HG03135 (cell line): ENCODE results near the gene ZNF92.
"Not testable (repeated sequence)": the region's sequence is repeated elsewhere in the genome, so short reads cannot be mapped to it uniquely, and the experiment has no call there.

Experiments
- ATAC-seq: cut with Tn5 transposase; IDR thresholded peaks from one replicate; pipeline ENCODE4 v1.9.1; 2021; ENCODE audit warnings: mild to moderate bottlenecking, moderate library complexity; ENCODE audit not compliant: unreplicated experiment

The ZNF92 gene

GRCh38 chr7:65423286-65423685, 49.6 kb downstream of the ZNF92 start:
- not testable (repeated sequence) for ATAC-seq

- ATAC-seq: no peak
Measured at GRCh38 chr7:65429642-65430343, 56.1 kb downstream of the ZNF92 start.

DNA sequence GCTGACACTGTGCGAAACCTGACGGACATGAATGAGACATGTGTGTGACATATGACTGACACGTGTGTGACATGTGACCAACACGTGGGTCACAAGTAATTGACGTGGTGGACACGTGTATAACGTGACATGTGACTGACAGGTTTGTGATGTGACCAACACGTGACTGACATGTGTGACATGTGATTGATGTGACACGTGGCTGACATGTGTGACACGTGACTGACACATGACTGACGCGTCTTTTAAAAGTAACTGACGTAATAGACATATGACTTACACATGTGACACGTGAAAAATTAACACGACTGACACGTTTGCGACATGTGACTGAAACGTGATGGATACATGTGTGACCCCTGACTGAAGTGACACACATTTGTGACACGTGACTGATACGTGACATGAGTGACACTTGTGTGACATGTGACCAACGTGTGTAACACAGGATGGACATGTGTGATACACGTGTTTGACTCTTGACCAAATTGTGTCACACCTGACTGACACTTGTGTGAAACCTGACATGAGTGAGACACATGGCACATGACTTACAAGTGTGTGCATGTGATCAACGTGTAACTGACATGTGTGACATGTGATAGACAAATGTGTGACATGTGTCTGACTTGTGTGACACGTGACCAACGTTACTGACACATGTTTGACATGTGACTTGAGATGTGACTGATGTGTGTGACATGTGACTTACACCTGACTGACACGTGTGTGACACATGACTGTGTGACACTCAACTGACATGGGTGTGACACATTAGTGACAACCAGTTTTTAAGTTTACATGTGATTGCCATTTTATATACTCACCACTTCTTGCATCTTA, 56.9 kb downstream of the ZNF92 start:
- no peak for ATAC-seq

GRCh38 chr7:65434307-65434706, 60.7 kb downstream of the ZNF92 start:
- no peak for ATAC-seq

DNA sequence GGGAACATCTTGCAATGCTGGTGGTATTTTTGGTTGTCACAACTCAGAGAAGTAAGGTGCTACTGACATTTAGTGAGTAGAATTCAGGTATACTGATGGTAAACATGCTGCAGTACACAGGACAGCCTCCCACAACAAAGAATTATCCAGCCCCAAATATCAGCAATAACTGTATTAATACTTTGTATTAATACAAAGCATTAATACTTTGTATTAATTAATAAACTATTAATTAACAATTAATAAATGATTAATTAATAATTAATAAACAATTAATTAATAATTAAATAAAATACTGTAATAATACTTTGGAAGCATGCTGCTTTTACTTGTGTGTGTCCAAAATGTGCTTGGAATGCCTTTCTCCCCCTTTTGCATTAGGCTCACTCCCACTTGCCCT, 62.5 kb downstream of the ZNF92 start:
- no peak for ATAC-seq

DNA sequence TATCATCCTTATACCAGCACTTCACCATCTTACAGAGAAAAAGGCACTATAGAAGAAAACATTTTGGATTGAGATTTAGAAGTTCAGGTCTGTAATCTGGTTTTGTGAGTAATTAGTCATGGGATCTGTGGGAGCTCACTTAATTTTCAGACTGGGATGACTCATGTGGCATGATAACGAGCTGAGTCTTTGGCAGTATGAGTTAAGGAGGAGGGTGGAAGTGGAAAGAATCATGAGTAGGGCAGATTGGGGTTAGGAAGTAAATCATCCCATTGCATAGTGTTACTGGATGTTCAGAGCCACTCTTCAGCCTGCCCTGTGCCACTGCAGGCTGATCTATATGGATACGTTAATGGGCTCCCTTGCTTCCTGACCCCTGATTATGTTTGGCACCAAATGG, 64.9 kb downstream of the ZNF92 start:
- no peak for ATAC-seq

DNA sequence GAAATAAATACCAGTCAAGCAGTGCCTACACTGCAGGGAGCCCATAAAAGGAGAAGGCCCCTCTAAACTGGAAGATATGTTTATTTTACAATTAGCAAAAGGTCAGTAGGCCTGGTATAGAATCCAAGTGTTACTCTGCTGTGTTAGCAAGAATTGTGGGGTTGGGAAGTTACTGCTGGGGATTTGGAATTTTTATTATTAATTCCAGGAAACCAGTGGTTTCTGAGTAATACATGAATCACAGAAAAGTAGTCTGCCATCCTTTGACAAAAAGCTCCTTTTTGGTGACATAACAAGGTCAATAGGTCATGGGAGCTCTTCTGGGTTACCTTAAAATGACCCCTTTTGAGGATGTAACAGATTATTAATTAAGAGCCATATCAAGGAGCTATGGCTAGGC, 67.4 kb downstream of the ZNF92 start:
- ATAC-seq: no peak

DNA sequence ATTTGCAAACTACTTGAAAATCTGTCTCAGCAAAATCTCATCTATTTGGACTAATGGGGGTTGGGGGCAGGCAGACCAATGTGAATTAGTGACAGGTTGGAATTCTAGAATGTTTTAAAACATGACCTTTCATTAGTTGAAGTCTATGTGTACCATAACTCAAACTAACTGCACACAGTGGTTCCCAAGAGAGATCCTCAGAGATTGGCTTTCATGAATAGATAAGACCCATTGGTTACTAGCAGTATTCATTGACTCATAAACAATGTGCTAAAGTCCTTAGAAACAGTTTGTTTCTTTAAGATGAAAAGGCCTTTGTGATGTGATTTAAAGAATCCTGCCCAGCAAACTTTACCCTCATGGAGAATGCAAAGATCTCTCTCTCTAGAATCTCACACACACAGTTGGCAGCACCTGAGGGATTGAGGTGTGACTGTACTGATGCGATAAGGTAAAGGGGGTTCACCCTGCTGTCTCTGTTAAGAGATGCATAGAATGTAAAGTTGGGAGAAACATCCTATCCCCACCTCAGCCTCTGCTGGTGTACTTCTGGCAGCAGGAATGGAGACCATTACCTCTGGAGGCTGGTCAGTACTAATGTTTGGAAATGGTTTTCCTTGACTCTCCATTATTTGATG, 70.7 kb downstream of the ZNF92 start:
- ATAC-seq: no peak

DNA sequence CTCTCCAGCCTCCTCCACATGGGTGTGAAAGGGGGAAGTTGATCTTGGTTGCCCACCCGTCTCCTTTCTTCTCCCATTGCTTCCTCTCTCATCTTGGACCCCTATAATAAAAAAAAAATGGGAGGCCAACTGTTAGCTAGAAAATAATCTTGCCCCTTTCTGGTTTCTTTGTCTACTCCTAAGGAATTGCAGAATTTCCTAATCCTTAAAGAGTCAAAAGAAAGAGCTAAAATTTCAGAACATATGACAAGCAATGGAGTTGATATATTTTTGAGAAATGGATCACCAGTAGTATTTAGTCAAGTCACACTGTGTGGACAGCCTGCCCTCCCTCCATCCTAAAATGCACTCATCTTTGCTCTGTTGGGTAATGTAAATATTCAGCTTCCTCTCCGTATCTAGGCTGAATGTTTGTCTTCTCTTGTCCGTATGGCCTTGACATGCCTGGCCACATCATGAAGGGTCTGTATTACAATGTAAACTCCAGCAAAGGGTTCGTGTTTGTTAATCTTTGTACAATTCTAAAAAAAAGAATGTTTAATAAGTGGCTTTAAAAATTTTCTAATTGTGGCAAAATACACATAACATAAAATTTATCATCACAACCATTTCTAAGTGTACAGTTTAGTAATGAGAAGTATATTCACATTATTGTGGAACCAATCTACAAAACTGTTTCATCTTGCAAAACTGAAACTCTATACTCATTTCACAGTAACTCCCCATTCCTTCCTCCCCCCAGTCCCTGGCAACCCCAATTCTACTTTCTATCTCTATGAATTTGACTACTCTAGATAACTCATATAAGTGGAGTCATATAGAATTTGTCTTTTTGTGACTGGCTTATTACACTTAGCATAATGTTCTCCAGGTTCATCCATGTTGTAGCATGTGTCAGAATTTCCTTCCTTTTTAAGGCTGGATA, 71.5 kb downstream of the ZNF92 start:
- ATAC-seq: no peak

- not testable (repeated sequence) for ATAC-seq
Measured at GRCh38 chr7:65447041-65447440, 73.4 kb downstream of the ZNF92 start.

DNA sequence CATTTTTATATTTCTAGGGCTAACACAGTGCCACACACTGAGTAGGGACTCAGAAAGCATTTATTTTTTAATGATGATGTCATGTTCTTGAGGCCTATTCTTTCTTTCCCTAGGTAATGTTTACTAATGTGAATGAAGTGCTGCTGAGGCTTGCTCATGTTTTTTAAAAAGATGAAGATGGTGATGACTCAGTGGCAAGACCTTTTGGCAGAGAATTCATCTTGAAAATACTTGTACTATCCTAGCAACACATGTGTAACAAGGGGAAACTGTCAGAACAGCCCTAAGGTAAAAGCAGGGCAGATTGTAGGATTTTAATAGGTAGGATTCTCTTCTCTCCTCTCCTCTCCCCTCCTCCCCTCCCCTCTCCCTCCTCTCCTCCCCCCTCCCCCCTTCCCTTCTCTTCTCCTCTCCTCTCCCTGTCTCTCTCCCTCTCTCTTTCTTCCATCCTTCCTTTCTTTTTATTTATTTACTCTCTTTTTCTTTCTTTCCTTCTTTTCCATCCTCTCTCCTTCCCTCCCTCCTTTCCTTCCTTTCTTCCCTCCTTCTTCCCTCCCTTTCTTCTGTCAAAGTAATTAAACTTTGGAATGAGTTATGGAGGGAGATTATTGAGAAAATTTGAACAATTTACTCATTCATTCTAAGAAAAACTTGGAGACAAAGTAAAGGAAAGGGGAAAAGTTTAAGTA, 75.3 kb downstream of the ZNF92 start:
- no peak for ATAC-seq

- no peak for ATAC-seq
Measured at GRCh38 chr7:65449505-65449852, 75.8 kb downstream of the ZNF92 start.
